ENCODE results near the gene TPSB2.

The TPSB2 gene

GRCh38 chr16:1214719-1215118 lies 15.3 kb downstream of the TPSB2 start:
- ATAC-seq (replicated peaks) = no peak
- no peaks in the 10 kb centered on the region for H3K4me1 Mint-ChIP-seq
- H3K27ac Mint-ChIP-seq = no peak overlapping the region
- H3K27me3 Mint-ChIP-seq = no peaks in the 10 kb centered on the region
- H3K36me3 Mint-ChIP-seq = no peaks in the 10 kb centered on the region
- H3K4me3 Mint-ChIP-seq = no peak overlapping the region
- H3K9me3 Mint-ChIP-seq = no peaks in the 10 kb centered on the region
- no peak for DNase-seq

DNA sequence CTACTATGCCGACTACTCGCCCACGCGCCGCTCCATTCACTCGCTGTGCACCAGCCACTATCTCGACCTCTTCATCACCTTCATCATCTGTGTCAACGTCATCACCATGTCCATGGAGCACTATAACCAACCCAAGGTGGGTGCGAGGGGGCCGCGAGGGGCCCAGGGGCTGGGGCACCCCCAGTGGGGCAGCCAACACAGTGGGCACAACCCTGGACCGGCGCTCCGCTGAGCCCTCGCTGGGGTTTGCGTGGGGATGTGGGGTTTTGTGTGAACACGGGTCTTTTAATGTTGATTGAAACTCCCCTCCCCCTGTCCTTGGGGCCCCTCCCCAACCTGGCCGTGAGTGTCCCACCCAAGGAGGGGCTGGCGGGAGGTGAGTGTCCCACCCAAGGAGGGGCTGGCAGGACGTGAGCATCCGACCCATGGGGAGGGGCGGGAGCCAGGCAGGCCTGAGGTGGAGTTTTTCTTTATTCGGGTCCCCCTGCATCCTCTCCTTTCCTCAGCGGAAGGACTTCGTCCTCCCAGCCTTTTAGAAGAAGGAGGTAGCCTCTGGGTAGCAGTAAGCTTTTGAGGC lies 16.1 kb downstream of the TPSB2 start:
- Mint-ChIP-seq H3K9me3 (no peaks in the 10 kb centered on the region), H3K36me3 (no peaks in the 10 kb centered on the region), H3K4me1 (no peaks in the 10 kb centered on the region), H3K4me3 (no peak overlapping the region), H3K27me3 (no peaks in the 10 kb centered on the region), H3K27ac (no peak overlapping the region)
- DNase-seq (no peak), ATAC-seq (replicated peaks) (no peak)

GRCh38 chr16:1213231-1213630 lies 16.8 kb downstream of the TPSB2 start:
- DNase-seq (no peak), ATAC-seq (replicated peaks) (no peak)
- H3K27ac Mint-ChIP-seq = no peak overlapping the region
- no peak overlapping the region for H3K4me3 Mint-ChIP-seq
- H3K27me3 Mint-ChIP-seq = no peaks in the 10 kb centered on the region
- no peaks in the 10 kb centered on the region for H3K9me3 Mint-ChIP-seq
- no peaks in the 10 kb centered on the region for H3K4me1 Mint-ChIP-seq
- H3K36me3 Mint-ChIP-seq = no peaks in the 10 kb centered on the region

DNA sequence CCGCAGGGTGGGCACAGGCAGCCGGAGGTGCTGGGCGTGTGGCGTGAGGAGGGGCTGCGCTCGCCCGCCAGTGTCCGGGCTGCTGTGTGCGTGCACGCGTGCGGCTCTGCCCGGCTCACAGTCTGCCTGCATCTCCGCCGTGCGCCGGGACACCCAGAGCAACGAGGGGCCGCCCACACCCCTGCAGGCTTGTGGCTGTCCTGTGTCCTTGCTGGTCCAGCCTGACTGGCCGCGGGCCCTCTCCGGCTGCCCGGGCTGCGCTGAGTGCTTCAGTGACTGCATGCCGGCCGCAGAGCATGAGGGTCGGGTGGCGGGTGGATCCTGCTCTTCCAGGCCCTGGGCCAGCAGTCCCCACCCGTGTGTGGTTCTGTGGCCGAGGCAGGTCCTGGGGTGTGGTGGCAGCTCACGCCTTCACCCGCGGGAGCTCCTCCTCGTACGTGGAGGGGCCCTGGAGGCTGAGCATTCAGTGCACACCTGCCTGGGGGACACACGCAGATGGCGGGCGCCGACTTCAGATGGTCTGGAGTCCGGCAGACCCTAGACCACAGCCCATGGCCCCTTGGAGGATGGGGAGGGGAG lies 17.3 kb downstream of the TPSB2 start:
- Mint-ChIP-seq H3K4me3 (no peak overlapping the region), H3K9me3 (no peaks in the 10 kb centered on the region), H3K4me1 (no peaks in the 10 kb centered on the region), H3K27me3 (no peaks in the 10 kb centered on the region), H3K36me3 (no peaks in the 10 kb centered on the region), H3K27ac (no peak overlapping the region)
- no peak for ATAC-seq (replicated peaks)
- no peak for DNase-seq

- Mint-ChIP-seq H3K4me3 (no peak overlapping the region), H3K27ac (no peak overlapping the region), H3K9me3 (no peaks in the 10 kb centered on the region), H3K36me3 (no peaks in the 10 kb centered on the region), H3K4me1 (no peaks in the 10 kb centered on the region), H3K27me3 (no peaks in the 10 kb centered on the region)
- DNase-seq (no peak), ATAC-seq (replicated peaks) (no peak)
Observed at GRCh38 chr16:1211451-1212268, 18.3 kb downstream of the TPSB2 start.

DNA sequence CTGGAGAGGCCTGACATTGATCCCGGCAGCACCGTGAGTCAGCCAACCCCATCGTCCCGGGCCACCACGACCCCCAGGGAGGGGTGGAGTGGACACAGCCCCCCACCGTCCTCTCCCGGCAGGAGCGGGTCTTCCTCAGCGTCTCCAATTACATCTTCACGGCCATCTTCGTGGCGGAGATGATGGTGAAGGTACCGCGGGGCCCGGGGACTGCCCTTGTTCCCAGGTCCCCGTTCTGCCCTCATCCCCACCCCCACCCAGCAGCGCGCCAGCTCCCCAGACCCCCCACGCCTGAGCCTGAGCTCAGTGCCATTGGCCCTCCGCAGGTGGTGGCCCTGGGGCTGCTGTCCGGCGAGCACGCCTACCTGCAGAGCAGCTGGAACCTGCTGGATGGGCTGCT lies 19.5 kb downstream of the TPSB2 start:
- no peak overlapping the region for H3K27ac Mint-ChIP-seq
- H3K4me1 Mint-ChIP-seq = no peaks in the 10 kb centered on the region
- DNase-seq (no peak), ATAC-seq (replicated peaks) (no peak)
- H3K9me3 Mint-ChIP-seq = no peaks in the 10 kb centered on the region
- no peaks in the 10 kb centered on the region for H3K27me3 Mint-ChIP-seq
- H3K4me3 Mint-ChIP-seq = no peak overlapping the region
- no peaks in the 10 kb centered on the region for H3K36me3 Mint-ChIP-seq

DNA sequence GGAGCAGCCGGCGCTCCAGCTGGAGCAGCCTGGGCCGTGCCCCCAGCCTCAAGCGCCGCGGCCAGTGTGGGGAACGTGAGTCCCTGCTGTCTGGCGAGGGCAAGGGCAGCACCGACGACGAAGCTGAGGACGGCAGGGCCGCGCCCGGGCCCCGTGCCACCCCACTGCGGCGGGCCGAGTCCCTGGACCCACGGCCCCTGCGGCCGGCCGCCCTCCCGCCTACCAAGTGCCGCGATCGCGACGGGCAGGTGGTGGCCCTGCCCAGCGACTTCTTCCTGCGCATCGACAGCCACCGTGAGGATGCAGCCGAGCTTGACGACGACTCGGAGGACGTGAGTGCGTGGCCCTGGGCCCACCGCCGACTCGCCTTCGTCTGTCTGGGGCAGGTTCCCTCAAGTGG lies 20.9 kb downstream of the TPSB2 start:
- Mint-ChIP-seq H3K27me3 (peaks cover 0 to 3% of the 10 kb centered on the region in 2 donors), H3K4me1 (no peaks in the 10 kb centered on the region), H3K4me3 (no peak overlapping the region), H3K27ac (no peak overlapping the region), H3K9me3 (no peaks in the 10 kb centered on the region), H3K36me3 (no peaks in the 10 kb centered on the region)
- ATAC-seq (replicated peaks) (no peak), DNase-seq (no peak)

- H3K4me3 Mint-ChIP-seq = no peak overlapping the region
- H3K36me3 Mint-ChIP-seq = no peaks in the 10 kb centered on the region
- ATAC-seq (replicated peaks) (no peak), DNase-seq (no peak)
- no peaks in the 10 kb centered on the region for H3K9me3 Mint-ChIP-seq
- no peaks in the 10 kb centered on the region for H3K4me1 Mint-ChIP-seq
- no peak overlapping the region for H3K27ac Mint-ChIP-seq
- peaks cover 0 to 3% of the 10 kb centered on the region in 2 donors for H3K27me3 Mint-ChIP-seq
Observed at GRCh38 chr16:1208239-1208830, 21.6 kb downstream of the TPSB2 start.

DNA sequence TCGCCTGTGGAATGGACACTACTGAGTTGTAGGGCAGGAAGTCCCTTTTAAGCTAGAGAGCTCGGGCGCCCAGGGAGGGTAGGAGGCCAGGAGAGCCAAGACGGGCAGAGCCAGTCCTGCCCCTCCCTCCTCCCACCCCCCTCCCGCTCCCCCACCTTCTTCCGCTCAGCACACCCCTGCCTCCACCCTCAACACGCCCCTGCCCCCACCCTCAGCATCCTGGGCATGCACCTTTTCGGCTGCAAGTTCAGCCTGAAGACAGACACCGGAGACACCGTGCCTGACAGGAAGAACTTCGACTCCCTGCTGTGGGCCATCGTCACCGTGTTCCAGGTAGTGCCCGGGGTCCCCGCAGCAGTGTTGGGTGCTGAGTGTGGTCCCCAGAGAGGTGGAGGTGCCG lies 23.2 kb downstream of the TPSB2 start:
- Mint-ChIP-seq H3K4me1 (no peaks in the 10 kb centered on the region), H3K27ac (no peak overlapping the region), H3K4me3 (no peak overlapping the region), H3K36me3 (no peaks in the 10 kb centered on the region), H3K9me3 (no peaks in the 10 kb centered on the region), H3K27me3 (peaks cover 0 to 3% of the 10 kb centered on the region in 2 donors)
- DNase-seq = no peak
- no peak for ATAC-seq (replicated peaks)

GRCh38 chr16:1206326-1206725 lies 23.7 kb downstream of the TPSB2 start:
- Mint-ChIP-seq H3K36me3 (no peaks in the 10 kb centered on the region), H3K27me3 (peaks cover 0 to 3% of the 10 kb centered on the region in 2 donors), H3K4me3 (no peak overlapping the region), H3K4me1 (no peaks in the 10 kb centered on the region), H3K27ac (no peak overlapping the region), H3K9me3 (no peaks in the 10 kb centered on the region)
- ATAC-seq (replicated peaks) = no peak
- no peak for DNase-seq

- Mint-ChIP-seq H3K27ac (no peak overlapping the region), H3K9me3 (peaks cover 0 to under 1% of the 10 kb centered on the region in 2 donors), H3K4me1 (no peaks in the 10 kb centered on the region), H3K4me3 (no peak overlapping the region), H3K36me3 (no peaks in the 10 kb centered on the region), H3K27me3 (peaks cover 0 to 3% of the 10 kb centered on the region in 2 donors)
- DNase-seq (no peak), ATAC-seq (replicated peaks) (no peak)
Observed at GRCh38 chr16:1204933-1205332, 25.1 kb downstream of the TPSB2 start.

DNA sequence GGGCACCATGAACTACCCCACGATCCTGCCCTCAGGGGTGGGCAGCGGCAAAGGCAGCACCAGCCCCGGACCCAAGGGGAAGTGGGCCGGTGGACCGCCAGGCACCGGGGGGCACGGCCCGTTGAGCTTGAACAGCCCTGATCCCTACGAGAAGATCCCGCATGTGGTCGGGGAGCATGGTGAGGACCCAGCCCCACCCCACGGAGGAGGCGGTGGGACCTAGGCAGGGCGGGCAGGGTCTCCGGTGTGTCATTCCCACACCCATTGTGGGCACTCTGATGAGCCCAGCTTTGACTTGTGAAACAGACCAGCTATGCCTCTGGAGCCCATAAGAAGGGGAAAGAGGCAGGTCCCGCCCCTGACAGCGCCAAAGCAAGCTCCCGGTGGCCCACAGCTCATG lies 27.7 kb downstream of the TPSB2 start:
- Mint-ChIP-seq H3K36me3 (no peaks in the 10 kb centered on the region), H3K9me3 (peaks cover 2 to 4% of the 10 kb centered on the region in 2 donors), H3K27me3 (peaks cover 0 to 3% of the 10 kb centered on the region in 2 donors), H3K4me1 (peaks cover 0 to 2% of the 10 kb centered on the region in 2 donors), H3K4me3 (no peak overlapping the region), H3K27ac (no peak overlapping the region)
- DNase-seq = no peak
- ATAC-seq (replicated peaks) = no peak

- Mint-ChIP-seq H3K27me3 (peaks cover 3% of the 10 kb centered on the region in 2 donors), H3K27ac (no peak overlapping the region), H3K4me3 (no peak overlapping the region), H3K36me3 (no peaks in the 10 kb centered on the region), H3K9me3 (peaks cover 2 to 4% of the 10 kb centered on the region in 2 donors), H3K4me1 (peaks cover 0 to 2% of the 10 kb centered on the region in 2 donors)
- ATAC-seq (replicated peaks) (no peak), DNase-seq (no peak)
Observed at GRCh38 chr16:1201444-1201843, 28.5 kb downstream of the TPSB2 start.

DNA sequence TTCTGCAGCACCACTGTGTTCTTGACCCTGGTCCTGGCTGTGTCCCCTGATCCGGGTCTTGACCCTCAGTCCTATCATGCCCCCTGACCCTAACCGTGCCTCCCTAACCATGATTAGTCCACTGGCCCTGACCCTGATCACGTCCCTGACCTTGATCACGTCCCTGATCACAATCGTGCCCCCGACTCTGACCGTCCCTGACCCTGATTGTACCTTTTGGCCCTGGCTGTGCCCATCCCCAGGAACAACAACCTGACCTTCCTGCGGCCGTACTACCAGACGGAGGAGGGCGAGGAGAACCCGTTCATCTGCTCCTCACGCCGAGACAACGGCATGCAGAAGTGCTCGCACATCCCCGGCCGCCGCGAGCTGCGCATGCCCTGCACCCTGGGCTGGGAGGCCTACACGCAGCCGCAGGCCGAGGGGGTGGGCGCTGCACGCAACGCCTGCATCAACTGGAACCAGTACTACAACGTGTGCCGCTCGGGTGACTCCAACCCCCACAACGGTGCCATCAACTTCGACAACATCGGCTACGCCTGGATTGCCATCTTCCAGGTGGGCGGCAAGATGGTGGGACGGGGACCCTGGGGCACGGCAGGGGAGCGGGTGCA lies 29.9 kb downstream of the TPSB2 start:
- no peak overlapping the region for H3K4me3 Mint-ChIP-seq
- ATAC-seq (replicated peaks) (no peak), DNase-seq (no peak)
- peaks cover 2 to 4% of the 10 kb centered on the region in 2 donors for H3K9me3 Mint-ChIP-seq
- no peaks in the 10 kb centered on the region for H3K36me3 Mint-ChIP-seq
- H3K27me3 Mint-ChIP-seq = peaks cover under 1 to 14% of the 10 kb centered on the region in 2 donors
- peaks cover 0 to 2% of the 10 kb centered on the region in 2 donors for H3K4me1 Mint-ChIP-seq
- no peak overlapping the region for H3K27ac Mint-ChIP-seq
